Right lobe of liver (tissue), 4 donors: Measurements from ENCODE around the gene PRSS35.

Source experiments
- CTCF ChIP-seq, 4 donors: fragments of 200-600 bp in 3 of 4; fragments of 450-650 bp in 1 of 4; IDR thresholded peaks; one replicate each; pipeline versions ENCODE4 v1.5.1 to v1.8.0; 2016 to 2022; ENCODE audit warnings: antibody characterized with exemption in 4 of 4, mild to moderate bottlenecking in 2 of 4
- POLR2A ChIP-seq: fragments of 450-650 bp; IDR thresholded peaks from one replicate; pipeline ENCODE4 v1.6.1; 2017; ENCODE audit warnings: antibody characterized with exemption, mild to moderate bottlenecking
- donor health status: DM: no; HTN: no; CAD: no.
- donor health status: DM: no; HTN: no; CAD: no.
- donor health status: DM: no; HTN: yes; CAD: no.

DNA sequence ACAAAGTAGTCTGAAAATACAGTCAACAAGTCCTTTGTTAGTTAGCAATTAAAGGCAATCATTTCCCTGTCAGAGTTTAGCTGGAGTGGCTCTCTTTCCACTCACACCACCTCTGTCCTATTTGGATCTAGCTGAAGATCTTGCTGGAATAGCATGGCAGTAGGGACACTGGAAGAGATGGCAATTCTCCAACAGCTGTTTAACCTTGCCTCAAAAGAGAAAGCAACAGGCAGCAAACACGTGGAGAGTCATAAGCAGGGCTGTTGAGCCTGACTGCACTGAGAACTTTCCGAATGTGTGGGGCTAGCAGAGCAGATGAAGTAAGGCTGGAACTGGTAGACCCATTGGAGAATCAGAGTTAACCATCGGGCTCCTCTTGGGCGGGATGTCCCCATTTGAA lies 38.0 kb upstream of the PRSS35 start:
- TF ChIP-seq CTCF (IDR thresholded peaks at IDR 0.05), result no peak
- no peak for TF ChIP-seq POLR2A
